Thyroid gland (tissue), 4 donors: ENCODE results near the gene XAF1. TPM values are rescaled to one million over a fixed set of nuclear protein-coding genes. Genes with fewer than 3 reads are reported as not detected.
A peak's percentile ranks its signal among the peaks of the same experiment; 100 is the strongest.
"Not testable (repeated sequence)": the region's sequence is repeated elsewhere in the genome, so short reads cannot be mapped to it uniquely, and the experiment has no call there.

Experiments used
- DNase-seq, 2 donors: peaks; one replicate each; pipeline ENCODE4 v3.0.0-alpha.2; 2019
- H3K27ac ChIP-seq, 3 donors: fragments of 200-600 bp; sonication (generic); 1 replicate in 2 of 3; 2 replicates in 1 of 3; pipeline ENCODE4 v1.5.1; 2016 to 2019; ENCODE audit warnings: mild to moderate bottlenecking in 1 of 3, moderate library complexity in 1 of 3
- H3K27me3 ChIP-seq: fragments of 200-600 bp; sonication (generic); one replicate; pipeline ENCODE4 v1.5.1; 2019
- H3K36me3 ChIP-seq, 2 donors: fragments of 200-600 bp; sonication (generic); one replicate each; pipeline ENCODE4 v1.5.1; 2016 to 2019
- H3K4me1 ChIP-seq, 2 donors: fragments of 200-600 bp; sonication (generic); one replicate each; pipeline ENCODE4 v1.5.1; 2017 to 2019
- H3K4me3 ChIP-seq, 3 donors: fragments of 200-600 bp; sonication (generic); replicated peaks in 1 of 3; 1 replicate in 2 of 3; 2 replicates in 1 of 3; pipeline ENCODE4 v1.5.1; 2016; ENCODE audit warnings: mild to moderate bottlenecking in 1 of 3
- H3K9me3 ChIP-seq: fragments of 200-600 bp; sonication (generic); one replicate; pipeline ENCODE4 v1.5.1; 2017
- CTCF ChIP-seq, 6 experiments: fragments of 200-600 bp in 3 of 6; fragments of 450-650 bp in 3 of 6; sonication (generic) in 3 of 6; IDR thresholded peaks; one replicate each; pipeline ENCODE4 v1.5.1; 2016 to 2019; ENCODE audit warnings: antibody characterized with exemption in 6 of 6, mild to moderate bottlenecking in 2 of 6, inconsistent platforms in 1 of 6, moderate library complexity in 1 of 6
- POLR2A ChIP-seq, 2 donors: fragments of 450-650 bp; IDR thresholded peaks; one replicate each; pipeline ENCODE4 v1.6.1; 2017; ENCODE audit warnings: antibody characterized with exemption in 2 of 2, mild to moderate bottlenecking in 2 of 2, moderate library complexity in 1 of 2
- WGBS, 2 donors: methylation state at CpG; one replicate each; pipeline ENCODE4 v1.1.5; 2017; 5-methylcytosine and 5-hydroxymethylcytosine counted together
- intact Hi-C: fragments of 100-400 bp; cut with DNase I; formaldehyde crosslinking; loops from one replicate; pipeline ENCODE4 v1.15.1; 2023
- total RNA-seq, 4 donors: library from RNA; depleted of rRNA; stranded (reverse); fragments of >200 nt; gene quantifications; one replicate each; pipeline ENCODE4 v1.2.3, GENCODE V29; 2016

Gene XAF1
- total RNA-seq, 4 donors from 2014 or later: 10.0 to 34.1 (median 12.6) TPM

- no peak overlapping the region for H3K4me3 ChIP-seq
- H3K36me3 ChIP-seq: no peaks in the 10 kb centered on the region
- WGBS, 2 donors: 75 to 80% methylated on average over 4 of the region's 4 CpGs
- TF ChIP-seq POLR2A (IDR thresholded peaks at IDR 0.05) (no peak), CTCF (IDR thresholded peaks at IDR 0.05) (no peak)
- H3K27ac ChIP-seq: no peak overlapping the region
- no peak for DNase-seq
- intact Hi-C loops: no loop called here
- H3K27me3 ChIP-seq: no peaks in the 10 kb centered on the region
- no peaks in the 10 kb centered on the region for H3K9me3 ChIP-seq
- no peaks in the 10 kb centered on the region for H3K4me1 ChIP-seq
These were observed 26.3 kb upstream of the XAF1 start for GRCh38 chr17:6729531-6729930.

GRCh38 chr17:6746665-6747064, 9.2 kb upstream of the XAF1 start:
- H3K9me3 ChIP-seq, DNase-seq, H3K4me3 ChIP-seq, H3K36me3 ChIP-seq, H3K27me3 ChIP-seq, H3K27ac ChIP-seq, intact Hi-C loops, H3K4me1 ChIP-seq: not testable (repeated sequence)
- 95 to 97% methylated on average over 6 of the region's 6 CpGs for WGBS, 2 donors

DNA sequence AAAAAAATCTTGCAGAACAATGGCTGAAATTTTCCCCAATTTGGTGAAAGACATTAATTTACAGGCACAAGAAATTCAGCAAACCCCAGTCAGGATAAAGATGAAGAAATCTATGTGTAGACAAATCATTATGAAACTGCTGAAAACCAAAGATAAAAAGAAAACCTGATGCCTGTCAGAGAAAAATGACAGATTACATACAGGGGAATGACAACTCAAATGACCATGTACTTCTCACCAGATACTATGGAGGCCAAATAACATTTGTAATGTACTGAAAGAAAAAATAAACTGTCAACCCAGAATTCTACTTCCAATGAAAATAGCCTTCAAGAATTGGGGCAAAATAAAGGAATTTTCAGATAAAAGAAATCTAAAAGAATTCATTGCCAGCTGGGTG, 7.2 kb upstream of the XAF1 start:
- intact Hi-C loops: no loop called here
- Histone ChIP-seq H3K27ac (no peak overlapping the region), H3K36me3 (no peaks in the 10 kb centered on the region), H3K27me3 (no peaks in the 10 kb centered on the region), H3K4me3 (no peak overlapping the region), H3K4me1 (peaks cover 0 to 14% of the 10 kb centered on the region in 2 donors), H3K9me3 (no peaks in the 10 kb centered on the region)
- DNase-seq: no peak
- TF ChIP-seq POLR2A (IDR thresholded peaks at IDR 0.05): no peak
- TF ChIP-seq CTCF (IDR thresholded peaks at IDR 0.05): no peak

DNA sequence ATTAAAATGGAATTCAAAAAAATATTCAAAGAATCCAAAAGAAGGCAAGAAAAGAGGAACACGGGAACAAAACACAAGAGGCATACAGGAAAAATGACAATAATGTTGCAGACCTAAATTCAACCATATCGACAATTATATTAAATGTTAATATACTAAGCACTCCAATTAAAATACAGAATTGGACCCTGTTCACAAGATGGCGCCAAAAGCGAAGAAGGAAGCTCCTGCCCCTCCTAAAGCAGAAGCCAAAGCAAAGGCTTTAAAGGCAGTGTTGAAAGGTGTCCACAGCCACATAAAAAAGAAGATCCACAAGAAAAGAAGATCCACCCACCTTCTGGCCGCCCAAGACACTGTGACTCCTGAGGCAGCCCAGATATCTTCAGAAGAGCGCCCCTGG, 6.3 kb upstream of the XAF1 start:
- no peaks in the 10 kb centered on the region for H3K27me3 ChIP-seq
- H3K9me3 ChIP-seq: no peaks in the 10 kb centered on the region
- DNase-seq: no peak
- 90 to 92% methylated on average over 6 of the region's 6 CpGs for WGBS, 2 donors
- no peak overlapping the region for H3K27ac ChIP-seq
- TF ChIP-seq POLR2A (IDR thresholded peaks at IDR 0.05): no peak
- no peak for TF ChIP-seq CTCF (IDR thresholded peaks at IDR 0.05)
- H3K4me1 ChIP-seq: peaks cover 0 to 16% of the 10 kb centered on the region in 2 donors
- intact Hi-C loops: no loop called here
- no peaks in the 10 kb centered on the region for H3K36me3 ChIP-seq
- H3K4me3 ChIP-seq: no peak overlapping the region

DNA sequence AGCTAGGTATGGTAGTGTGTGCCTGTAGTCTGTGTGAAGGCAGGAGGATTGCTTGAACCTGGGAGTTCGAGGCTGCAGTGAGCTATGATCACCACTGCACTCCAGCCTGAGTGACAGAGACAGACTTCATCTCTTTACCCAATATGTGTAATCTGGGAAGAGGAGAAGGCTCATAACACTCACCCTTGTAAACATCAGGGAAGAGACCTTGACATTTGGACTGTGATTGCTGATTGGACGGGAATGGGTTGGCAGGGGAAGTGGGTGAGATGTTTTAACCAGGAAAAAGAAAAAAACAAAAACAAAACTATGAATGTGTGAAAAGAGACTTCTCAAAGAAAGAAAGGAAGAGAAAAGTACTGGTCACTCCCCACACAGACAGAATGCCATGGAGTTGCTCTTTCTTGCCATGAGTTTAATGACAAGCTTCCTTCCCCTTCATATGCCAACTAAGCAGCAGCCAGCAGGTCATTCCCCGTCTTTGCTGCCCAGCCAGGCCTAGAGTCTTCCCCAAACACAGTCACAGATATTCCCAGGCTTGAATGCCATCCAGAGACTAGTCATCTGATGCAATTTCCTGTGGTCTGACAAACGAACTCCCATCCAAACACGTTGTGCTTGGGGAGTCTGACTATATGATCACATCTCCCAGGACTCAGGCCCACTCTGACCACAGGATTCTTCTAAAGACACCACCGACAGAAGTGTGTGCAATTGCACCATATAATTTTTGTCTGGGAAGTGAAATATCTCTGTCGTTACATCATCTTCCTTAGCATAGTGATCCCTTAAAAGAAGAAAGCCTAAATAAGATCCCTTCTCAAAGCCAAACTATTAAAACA, 3.6 kb upstream of the XAF1 start:
- intact Hi-C loops: no loop called here
- peak in 1 of 2 donors; percentile 9 for DNase-seq
- Histone ChIP-seq H3K9me3 (no peaks in the 10 kb centered on the region), H3K4me3 (no peak overlapping the region), H3K4me1 (peaks cover 0 to 25% of the 10 kb centered on the region in 2 donors), H3K27me3 (no peaks in the 10 kb centered on the region), H3K27ac (peak overlapping the region; percentile 70 to 74 (median 72)), H3K36me3 (no peaks in the 10 kb centered on the region)
- 54 to 56% methylated on average over 7 of the region's 7 CpGs for WGBS, 2 donors
- TF ChIP-seq CTCF (IDR thresholded peaks at IDR 0.05): no peak
- no peak for TF ChIP-seq POLR2A (IDR thresholded peaks at IDR 0.05)
